Stimulated activated naive CD8-positive, alpha-beta T cell treated with anti-CD3 and anti-CD28 coated beads, Interleukin-15, Interleukin-2, amounts not matched to agents 100 U/mL and 50 U/mL, for 24 hours (primary cell): ENCODE data around the gene DSCAML1.
"Not testable (repeated sequence)": the region's sequence is repeated elsewhere in the genome, so short reads cannot be mapped to it uniquely, and the experiment has no call there.

Experiments used
- ATAC-seq: fragments of 150-1000 bp; cut with Tn5 transposase; one replicate; pipeline ENCODE4 v1.10.0; 2021
- DNase-seq: peaks from one replicate; pipeline ENCODE4 v3.0.0; 2021

Gene DSCAML1

DNA sequence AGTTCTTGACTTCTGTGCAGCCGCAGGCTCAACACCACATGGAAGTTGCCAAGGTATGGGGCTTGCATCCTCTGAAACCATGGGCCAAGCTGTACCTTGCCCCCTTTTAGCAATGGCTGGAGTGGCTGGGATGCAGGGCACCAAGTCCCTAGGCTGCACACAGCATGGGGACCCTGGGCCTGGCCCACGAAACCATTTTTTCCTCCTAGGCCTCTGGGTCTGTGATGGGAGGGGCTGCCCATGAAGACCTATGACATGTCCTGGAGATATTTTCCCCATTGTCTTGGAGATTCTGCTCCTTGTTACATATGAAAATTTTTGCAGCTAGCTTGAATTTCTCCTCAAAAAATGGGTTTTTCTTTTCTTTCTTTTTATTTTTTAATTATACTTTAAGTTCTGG lies 398.4 kb downstream of the DSCAML1 start:
- not testable (repeated sequence) for DNase-seq, ATAC-seq

DNA sequence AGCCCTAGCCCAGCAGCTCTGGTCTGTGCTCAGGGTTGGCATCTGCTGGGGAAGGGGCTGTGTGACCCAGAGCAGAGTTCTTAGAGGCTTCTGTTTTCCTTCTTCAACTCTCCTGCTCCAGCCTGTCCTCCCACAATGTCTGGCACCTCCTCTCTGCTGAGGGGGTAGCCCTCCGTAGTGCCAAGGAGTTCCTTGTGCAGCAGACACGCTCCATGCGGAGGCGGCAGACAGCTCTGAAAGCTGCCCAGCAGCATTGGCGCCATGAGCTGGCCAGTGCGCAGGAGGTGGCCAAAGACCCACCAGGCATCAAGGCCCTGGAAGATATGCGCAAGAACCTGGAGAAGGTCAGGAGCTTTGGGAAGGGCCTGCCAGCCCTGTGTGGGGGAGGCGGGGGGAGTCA lies 400.0 kb downstream of the DSCAML1 start:
- ATAC-seq (no peak), DNase-seq (no peak)

DNA sequence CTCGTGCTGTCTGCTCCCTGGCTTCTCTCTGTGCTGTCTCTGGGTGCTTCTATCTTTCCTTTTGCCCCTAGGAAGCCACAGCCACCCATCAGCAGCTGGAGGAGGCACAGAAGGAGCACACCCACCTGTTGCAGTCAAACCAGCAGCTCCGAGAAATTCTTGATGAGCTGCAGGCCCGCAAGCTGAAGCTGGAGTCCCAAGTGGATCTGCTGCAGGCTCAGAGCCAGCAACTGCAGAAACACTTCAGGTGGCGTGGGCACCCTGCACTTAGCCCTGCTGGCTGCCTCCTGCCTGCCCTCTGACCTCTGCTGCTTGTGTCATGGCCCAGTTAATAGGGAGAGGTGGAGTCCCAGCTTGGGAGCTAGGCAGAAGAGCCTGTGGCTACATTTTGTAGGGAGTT lies 401.5 kb downstream of the DSCAML1 start:
- ATAC-seq, result no peak
- DNase-seq, result no peak

DNA sequence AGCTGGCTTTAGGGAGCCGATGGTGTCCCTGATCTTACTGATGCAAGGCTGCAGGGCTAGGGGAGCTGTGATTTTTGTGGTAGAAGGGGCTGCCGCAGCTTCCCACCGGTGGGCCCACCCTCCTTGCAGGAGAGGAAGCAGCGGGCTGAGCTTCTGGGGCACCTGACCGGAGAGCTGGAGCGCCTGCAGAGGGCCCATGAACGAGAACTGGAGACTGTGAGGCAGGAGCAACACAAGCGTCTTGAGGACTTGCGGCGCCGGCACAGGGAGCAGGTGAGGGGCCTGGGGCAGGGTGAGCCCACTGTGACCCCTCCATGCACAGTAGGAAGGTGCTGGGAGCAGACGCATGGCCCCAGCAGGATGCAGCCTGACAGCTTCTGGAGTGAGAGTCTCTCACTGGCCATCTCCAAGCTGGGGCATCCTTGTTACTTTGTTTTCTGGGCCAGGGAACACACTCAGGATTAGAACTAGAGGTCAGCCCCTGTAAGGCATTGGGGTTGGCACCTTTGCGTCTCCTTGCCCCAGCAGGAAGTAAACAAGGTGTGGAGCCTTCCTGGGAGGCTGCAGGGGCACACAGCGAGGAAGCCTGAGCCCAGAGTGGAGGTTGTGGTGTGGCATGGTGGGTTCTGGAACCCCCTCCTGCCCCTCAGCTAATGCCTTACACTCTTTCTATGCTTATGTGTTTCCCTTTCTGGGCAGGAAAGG lies 402.6 kb downstream of the DSCAML1 start:
- no peak for DNase-seq
- no peak for ATAC-seq

DNA sequence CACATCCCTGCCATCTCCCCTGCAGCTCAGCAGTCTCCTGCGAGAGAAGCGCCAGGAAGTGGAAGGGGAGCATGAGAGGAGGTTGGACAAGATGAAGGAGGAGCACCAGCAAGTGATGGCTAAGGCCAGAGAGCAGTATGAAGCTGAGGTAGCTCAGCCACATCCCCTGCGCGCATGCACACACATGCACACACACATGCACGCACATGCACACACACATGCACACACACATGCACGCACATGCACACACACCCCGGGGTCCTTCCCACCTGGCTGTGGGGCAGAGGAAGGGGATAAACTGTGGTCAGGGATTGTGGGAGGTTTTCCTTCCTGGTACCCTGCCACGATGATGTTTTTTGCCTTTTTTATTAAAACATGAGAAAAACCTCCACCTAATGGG lies 404.0 kb downstream of the DSCAML1 start:
- ATAC-seq, result no peak
- no peak for DNase-seq

DNA sequence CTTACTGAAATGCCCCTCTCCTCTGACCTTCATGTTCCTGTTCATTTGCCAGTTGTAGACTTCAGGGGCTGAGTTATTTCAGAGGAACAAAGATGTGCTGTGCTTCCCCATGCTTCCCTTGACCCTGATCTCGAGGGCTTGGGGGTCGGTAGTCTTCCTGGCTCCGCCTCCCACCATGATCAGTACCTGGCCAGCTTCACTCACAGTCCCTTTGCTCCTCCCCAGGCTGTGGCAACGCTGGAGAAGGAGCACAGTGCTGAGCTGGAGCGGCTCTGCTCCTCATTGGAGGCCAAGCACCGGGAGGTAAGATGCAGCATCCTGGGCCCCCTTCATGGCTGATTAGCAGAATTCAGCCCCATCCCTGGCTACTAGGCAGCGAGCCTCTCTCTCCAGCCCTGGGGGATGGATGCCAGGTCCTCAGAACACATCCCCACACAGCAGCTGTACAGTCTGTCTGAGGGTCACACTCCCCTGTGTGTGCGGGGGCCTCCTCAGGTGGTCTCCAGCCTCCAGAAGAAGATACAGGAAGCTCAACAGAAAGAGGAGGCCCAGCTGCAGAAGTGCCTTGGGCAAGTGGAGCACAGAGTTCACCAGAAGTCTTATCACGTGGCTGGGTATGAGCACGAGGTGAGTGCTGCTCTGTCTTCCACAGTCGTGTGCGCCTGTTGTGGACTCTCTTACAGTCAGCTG lies 404.9 kb downstream of the DSCAML1 start:
- DNase-seq (no peak), ATAC-seq (no peak)

DNA sequence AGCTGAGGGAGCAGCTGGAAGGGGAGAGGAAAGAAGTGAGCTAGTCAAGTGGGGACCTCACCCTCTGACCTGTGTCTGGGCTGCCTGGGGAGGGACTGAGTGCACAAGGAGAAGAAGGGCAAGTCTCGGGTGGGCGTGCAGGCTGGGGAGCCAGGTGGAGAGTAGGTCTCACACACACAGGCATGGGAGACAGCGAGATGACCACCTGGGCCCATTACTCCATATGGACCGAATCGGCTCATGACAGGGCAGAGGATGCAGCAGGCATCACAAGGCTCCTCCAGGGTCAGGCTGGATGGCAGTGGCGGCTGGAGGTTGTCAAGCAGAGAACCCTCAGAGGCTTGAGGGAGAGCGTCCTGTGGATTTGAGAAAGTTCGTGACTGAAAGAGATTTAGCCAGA lies 405.8 kb downstream of the DSCAML1 start:
- DNase-seq (no peak), ATAC-seq (no peak)

DNA sequence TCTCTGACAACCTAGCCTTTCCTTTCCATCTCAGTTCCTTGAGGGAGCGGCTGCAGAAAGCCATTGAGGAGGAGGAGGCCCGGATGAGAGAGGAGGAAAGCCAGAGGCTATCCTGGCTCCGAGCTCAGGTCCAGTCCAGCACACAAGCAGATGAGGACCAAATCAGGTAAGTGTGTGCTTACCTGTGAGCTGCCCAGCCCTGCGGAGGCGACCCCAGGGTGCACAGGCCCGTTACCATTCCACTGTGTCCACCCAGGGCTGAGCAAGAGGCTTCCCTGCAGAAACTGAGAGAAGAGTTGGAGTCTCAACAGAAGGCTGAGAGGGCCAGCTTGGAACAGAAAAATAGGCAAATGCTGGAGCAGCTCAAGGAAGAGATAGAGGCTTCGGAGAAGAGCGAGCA lies 406.3 kb downstream of the DSCAML1 start:
- ATAC-seq, result no peak

DNA sequence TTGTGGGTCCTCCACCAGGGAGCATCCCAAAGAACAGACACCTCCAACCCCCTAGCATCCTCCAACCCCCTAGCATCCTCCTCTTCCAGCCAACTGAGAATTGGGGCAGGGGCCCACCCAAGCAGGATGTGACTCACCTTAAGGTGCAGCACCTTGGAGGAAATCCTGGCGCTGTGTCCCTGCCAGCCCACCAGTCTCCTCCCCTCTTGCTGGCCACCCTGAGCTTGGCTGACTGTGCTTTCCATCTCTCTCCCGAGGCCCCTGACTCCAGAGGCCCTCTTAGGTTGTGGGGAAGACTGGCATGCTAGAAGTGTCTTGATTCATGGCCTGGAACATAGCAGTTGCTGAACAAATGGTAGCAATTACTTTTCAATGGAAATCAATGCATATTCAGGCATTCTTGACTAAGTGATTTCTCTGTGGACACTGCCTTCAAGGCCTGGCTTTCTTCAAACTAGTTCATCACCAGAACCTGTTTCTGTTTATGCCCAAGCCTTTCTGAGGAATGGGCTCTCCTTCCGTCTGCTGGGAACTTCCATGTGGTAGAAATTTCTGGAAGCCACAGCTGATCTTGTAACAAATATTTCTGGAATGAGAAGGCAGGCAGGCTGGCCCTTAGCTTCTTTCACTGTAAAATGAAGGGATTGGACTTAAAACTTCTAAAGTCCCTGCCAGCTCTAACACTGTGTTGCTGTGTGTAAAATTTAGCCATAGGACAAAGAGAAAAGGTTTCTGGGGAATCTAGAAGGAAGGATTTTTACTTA lies 408.8 kb downstream of the DSCAML1 start:
- no peak for DNase-seq
- no peak for ATAC-seq

More for the DNA sequence above, 406.3 kb downstream of the DSCAML1 start:
- no peak for DNase-seq

DNA sequence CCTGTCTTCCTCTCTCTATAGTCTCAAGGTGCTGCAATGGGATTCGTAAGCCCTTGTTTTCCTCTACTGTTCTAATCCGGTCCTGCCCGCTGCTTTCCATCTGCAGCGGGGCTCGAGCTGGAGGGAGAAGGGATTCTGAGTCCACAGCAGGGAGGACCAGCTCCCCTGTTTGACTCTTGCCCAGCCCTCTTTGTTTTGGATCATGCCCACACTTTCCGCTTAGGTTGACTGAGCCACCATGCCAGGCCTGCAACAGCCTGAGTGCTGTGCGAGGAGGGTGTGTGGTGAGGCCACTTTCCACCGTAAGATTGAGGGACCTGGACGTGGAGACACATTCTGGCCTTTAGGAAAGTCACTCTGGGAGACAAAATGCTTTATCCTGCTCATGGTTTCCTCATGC lies 411.1 kb downstream of the DSCAML1 start:
- no peak for ATAC-seq

DNA sequence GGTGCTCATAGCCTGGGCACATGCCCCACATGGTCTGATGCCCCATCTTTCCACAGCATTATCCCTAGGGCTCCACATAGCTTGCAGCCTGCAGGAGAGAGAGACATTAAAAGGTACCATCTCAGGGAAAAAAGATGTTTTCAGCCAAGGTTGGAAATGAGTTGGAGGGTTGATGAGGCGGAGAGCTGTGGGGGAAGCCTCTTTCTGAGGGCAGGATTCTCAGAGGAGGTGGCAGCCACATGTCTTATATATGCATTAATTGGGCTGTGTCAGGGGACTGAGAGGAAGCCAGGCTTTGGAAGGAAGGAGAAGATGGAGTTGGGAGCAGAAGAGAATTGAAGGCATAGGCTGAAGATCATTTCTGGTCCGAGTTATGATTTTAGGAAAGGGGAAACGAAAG lies 411.5 kb downstream of the DSCAML1 start:
- ATAC-seq (no peak), DNase-seq (no peak)

More for the DNA sequence above, 411.1 kb downstream of the DSCAML1 start:
- DNase-seq, result no peak

DNA sequence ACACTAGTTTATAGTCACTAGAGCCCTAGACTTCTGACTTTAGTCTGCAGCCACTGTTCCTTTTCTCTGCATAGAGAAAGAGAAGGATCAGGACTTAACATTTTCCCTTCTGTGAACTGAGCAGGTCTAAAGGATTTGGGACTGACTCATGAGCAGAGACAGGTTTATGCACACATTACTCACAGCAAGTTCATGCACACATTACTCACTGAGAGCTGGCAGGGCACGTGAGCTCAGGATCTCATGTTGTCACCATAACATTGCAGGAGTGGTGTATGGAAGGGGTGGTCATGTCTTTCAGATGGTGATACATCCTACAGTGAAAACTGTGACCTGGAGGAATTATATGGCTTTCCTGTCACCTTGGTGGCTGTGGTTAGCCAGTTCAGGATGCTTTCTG lies 413.0 kb downstream of the DSCAML1 start:
- DNase-seq (no peak), ATAC-seq (no peak)

DNA sequence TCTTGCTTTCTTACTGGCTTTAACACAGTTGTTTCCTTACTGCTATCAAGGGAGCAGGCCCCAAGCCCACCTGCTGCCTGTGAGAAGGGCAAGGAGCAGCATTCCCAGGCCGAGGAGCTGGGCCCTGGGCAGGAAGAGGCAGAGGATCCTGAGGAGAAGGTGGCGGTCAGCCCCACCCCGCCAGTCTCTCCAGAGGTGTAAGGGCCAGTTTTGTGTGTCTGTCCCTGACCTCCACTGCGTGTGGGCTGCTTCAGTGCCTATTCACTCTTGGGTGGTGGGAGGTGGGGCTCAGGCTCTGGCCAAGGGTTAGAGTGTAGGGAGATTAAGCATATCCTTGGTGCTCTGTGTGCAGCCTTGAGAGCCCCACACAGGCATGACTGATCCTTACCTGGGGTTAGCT lies 414.3 kb downstream of the DSCAML1 start:
- DNase-seq (no peak), ATAC-seq (no peak)

DNA sequence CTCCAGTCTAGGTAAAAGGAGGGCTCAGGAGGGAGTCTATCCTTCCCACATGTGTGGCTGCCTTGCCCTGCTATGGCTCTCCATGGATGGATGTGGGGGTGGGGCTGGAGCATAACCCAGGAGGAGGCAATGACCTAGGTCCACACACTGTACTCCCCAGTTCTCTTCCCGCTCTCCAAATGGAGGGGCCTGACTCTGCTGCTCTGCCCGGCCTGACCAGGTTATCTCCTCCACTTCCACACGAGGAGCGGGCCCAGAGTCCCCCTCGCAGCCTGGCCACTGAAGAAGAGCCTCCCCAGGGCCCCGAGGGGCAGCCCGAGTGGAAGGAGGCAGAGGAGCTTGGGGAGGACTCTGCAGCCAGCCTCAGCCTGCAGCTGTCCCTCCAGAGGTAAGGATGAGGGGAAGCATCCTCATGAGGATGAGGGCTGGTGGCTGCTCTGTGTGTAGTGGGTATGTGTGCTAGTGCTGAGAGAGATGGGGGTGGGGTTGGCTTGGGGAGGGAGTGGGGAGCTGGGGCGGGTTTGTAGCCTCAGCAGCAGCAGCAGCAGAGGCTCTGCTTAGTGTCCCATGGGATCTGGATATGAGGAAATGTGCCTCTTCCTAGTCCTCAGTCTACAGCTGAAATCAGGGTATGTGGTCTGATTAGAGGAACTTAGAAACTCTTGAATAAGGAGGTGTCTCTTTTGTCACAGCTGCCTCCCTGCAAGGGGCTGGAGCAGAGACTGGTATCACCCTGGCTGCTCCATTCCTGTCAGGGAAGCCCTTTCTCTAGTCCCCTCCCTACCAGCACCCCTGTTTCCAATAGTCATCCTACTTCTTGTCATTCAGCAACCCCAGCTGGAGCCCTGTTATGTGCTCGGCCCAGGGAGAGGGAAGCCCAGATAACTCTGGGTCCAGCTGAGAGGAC lies 415.3 kb downstream of the DSCAML1 start:
- no peak for ATAC-seq

DNA sequence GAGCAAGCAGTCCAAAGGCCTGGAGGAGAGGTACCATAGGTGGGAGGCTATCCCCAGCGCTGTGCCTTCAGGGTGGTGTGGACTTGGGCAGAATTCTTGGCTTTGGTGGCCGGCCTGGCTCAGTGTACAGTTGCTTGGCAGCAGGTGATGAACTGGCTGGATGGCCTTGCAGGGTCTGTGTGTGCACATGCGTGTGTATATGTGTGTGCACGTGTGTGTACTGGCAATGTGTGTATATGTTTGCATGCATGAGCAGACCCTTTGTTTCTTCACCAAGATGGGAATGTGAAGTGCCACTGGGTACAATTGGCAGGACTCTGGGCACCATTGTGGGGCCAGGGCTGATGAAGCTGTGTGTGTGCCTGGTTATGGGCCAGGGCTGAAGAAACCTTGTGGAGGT lies 416.3 kb downstream of the DSCAML1 start:
- DNase-seq (no peak), ATAC-seq (no peak)

More for the DNA sequence above, 415.3 kb downstream of the DSCAML1 start:
- DNase-seq, result no peak

DNA sequence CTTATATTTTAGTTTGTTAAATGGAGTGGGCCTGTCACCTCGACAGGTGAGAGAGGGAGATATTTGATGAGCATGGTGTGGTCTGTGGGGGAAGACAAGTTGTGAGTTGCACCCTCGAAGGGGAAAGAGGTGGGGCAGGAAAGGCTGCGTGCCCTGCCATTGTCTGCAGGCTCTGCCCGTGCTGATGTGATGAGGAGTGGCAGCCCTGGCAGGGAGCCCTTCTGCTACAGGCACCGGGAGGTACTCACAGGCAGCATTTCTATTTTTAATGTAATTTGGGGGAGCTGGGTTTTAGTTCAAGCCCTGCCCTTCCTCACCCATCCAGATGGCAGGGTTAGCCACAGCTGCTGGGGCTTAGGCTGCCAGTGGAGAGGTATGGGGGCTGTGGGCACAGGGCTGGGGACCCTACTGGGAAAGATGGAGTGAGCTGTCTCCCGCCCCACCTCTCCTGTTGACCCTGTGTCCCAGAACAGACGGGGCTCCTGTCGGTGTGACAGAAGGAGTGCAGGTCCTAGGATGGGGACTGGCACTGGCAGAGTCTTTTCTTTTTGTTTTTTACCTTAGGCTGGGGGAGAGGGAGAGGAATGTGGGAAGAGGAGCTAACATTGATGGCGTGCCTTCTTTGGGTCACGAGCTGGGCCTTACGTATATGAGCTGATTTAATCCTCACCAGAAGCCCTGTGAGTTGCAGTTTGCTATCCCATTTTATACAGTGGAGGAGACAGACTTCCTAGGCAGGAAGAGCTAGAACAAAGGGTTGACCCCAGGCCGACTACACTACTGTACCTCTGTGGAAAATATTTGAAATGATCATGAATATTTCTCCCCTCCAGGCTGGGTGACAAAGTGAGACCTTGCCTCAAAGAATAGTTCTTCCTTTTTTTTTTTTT lies 417.8 kb downstream of the DSCAML1 start:
- no peak for ATAC-seq

More for the DNA sequence above, 417.8 kb downstream of the DSCAML1 start:
- no peak for DNase-seq
